GM10266 (cell line): ENCODE measurements around the gene USP19.

Experiments
- DNase-seq: peaks from one replicate; pipeline ENCODE4 v3.0.0; 2012; ENCODE audit errors: extremely low spot score
- CTCF ChIP-seq: IDR thresholded peaks from 2 replicates; pipeline ENCODE4 v1.5.1; 2012; ENCODE audit warnings: mild to moderate bottlenecking, low read depth; ENCODE audit not compliant: control insufficient read depth, insufficient read depth; ENCODE audit errors: missing control alignments

Gene USP19

GRCh38 chr3:49132437-49133225 is 12.0 kb upstream of the USP19 start, which contains the start of gene LAMB2:
Gene LAMB2 (minus strand): TSS chr3:49133050. CDS start chr3:49132867, 183 bp downstream.
- no peak for DNase-seq
- no peak for TF ChIP-seq CTCF

GRCh38 chr3:49132073-49132436 is 11.4 kb upstream of the USP19 start:
- no peak for DNase-seq
- TF ChIP-seq CTCF, result no peak

GRCh38 chr3:49131576-49131975 is 11.0 kb upstream of the USP19 start:
- DNase-seq, result no peak
- TF ChIP-seq CTCF, result no peak

DNA sequence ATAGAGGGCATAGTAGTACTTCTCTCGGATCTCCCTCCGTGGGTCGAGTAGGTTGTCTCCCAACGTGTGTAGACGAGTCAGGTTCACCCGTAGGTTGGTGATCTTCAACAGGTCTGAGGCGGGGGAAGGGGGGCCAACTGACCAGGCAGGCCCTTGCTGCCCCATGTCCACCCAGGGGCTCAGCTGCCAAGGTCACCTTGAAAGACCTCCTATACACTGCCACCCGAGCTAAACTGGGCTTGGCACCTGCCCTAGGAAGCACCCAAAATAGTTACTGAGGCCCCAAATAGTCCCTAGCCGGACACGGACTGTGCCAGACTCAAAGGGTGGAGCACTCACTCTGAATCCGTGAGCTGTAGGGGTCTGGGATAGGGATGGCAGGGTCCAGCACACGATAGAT is 10.4 kb upstream of the USP19 start:
- TF ChIP-seq CTCF, result no peak
- DNase-seq, result no peak

GRCh38 chr3:49124991-49125670 is 4.5 kb upstream of the USP19 start:
- no peak for DNase-seq
- TF ChIP-seq CTCF, result peak; percentile 50

- no peak for DNase-seq
- TF ChIP-seq CTCF, result no peak
These were observed 3.6 kb upstream of the USP19 start for GRCh38 chr3:49124203-49124602.

GRCh38 chr3:49123687-49124086 is 3.1 kb upstream of the USP19 start:
- no peak for DNase-seq
- no peak for TF ChIP-seq CTCF
